22Rv1 (cell line): ENCODE measurements around the gene BTBD9.
"Not testable (repeated sequence)": the region's sequence is repeated elsewhere in the genome, so short reads cannot be mapped to it uniquely, and the experiment has no call there.

Experiments used
- H3K27ac ChIP-seq: fragments of 450-650 bp; 2 replicates; pipeline ENCODE4 v1.5.1; 2017
- ZFX ChIP-seq: fragments of 450-650 bp; IDR thresholded peaks from 2 replicates; pipeline ENCODE4 v1.6.1; 2017; ENCODE audit warnings: antibody characterized with exemption, borderline replicate concordance
- TF ChIP-seq, protein P1 (sequence below): fragments of 450-650 bp; IDR thresholded peaks from 2 replicates; pipeline ENCODE4 v1.5.1; 2017; ENCODE audit warnings: mild to moderate bottlenecking

BTBD9 gene

DNA sequence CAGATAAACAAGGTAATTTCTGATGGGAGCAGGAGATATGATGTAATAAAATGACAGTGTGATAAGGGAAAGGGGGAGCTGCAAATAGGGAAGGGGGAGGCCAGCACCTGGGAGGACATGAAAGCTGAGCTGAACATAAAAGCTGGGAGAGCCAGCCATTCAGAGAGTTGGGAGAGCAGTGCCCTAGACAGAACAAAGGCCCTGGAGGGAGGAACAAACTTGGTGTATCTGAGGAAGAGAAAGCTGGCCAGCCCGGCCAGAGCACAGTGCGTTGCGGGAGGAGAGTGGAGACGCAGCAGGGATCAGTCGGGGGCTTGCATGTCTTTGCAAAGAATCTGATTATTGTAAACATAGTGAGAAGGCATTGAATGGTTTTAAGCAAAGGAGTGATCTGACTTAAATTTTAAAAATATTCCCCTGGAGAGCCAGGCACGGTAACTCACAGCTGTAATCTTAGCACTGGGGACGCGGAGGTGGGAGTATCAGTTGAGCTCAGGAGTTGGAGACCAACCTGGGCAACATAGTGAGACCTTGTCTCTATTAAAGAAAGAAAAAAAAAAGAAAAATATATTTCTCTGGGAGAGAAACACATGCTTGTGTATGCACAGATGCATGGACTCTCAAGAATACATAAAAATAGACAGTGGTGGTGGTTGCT lies 502.0 kb downstream of the BTBD9 start:
- TF ChIP-seq, protein P1, sequence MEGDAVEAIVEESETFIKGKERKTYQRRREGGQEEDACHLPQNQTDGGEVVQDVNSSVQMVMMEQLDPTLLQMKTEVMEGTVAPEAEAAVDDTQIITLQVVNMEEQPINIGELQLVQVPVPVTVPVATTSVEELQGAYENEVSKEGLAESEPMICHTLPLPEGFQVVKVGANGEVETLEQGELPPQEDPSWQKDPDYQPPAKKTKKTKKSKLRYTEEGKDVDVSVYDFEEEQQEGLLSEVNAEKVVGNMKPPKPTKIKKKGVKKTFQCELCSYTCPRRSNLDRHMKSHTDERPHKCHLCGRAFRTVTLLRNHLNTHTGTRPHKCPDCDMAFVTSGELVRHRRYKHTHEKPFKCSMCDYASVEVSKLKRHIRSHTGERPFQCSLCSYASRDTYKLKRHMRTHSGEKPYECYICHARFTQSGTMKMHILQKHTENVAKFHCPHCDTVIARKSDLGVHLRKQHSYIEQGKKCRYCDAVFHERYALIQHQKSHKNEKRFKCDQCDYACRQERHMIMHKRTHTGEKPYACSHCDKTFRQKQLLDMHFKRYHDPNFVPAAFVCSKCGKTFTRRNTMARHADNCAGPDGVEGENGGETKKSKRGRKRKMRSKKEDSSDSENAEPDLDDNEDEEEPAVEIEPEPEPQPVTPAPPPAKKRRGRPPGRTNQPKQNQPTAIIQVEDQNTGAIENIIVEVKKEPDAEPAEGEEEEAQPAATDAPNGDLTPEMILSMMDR: no peak
- TF ChIP-seq ZFX: no peak
- no peak overlapping the region for H3K27ac ChIP-seq

DNA sequence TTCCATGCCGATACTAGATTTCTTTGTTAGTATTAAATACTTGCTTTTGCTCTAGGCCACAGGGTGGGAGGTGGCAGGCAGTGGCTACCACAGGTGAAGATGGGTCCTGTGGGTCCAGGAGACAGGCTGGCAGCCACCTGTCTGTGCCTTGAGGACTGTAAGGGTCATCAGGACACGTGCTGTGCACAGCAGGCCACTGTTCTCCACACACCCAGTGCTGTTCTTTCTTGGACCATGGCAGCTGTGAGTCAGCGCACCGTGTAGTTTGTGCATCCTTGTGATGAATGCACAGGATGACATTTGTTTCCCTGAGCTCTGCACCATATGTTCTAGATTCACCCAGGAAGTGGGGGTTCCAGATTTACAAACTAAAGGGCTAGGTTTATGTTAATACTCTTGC lies 503.2 kb downstream of the BTBD9 start:
- no peak overlapping the region for H3K27ac ChIP-seq
- no peak for TF ChIP-seq ZFX
- TF ChIP-seq, protein P1: no peak

DNA sequence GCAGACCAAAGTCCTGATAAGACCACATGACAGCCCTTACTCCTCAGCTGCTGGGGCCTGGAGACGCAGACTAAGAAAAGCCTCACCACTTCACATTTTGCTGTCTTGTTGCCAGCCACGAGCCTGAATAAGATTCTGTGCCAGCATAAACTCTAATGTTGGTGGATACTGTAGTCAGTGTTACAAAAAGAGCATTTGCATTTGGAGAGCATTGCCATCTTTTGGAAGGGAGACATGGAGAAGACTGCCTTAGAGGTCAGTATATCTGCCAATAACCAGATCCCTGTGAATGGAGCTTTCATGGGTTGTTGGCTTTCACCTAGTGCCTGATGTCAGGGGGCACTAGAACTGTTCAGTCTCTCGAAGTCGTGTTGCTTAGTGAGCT lies 505.0 kb downstream of the BTBD9 start:
- no peak overlapping the region for H3K27ac ChIP-seq
- TF ChIP-seq ZFX: no peak
- TF ChIP-seq, protein P1: no peak

DNA sequence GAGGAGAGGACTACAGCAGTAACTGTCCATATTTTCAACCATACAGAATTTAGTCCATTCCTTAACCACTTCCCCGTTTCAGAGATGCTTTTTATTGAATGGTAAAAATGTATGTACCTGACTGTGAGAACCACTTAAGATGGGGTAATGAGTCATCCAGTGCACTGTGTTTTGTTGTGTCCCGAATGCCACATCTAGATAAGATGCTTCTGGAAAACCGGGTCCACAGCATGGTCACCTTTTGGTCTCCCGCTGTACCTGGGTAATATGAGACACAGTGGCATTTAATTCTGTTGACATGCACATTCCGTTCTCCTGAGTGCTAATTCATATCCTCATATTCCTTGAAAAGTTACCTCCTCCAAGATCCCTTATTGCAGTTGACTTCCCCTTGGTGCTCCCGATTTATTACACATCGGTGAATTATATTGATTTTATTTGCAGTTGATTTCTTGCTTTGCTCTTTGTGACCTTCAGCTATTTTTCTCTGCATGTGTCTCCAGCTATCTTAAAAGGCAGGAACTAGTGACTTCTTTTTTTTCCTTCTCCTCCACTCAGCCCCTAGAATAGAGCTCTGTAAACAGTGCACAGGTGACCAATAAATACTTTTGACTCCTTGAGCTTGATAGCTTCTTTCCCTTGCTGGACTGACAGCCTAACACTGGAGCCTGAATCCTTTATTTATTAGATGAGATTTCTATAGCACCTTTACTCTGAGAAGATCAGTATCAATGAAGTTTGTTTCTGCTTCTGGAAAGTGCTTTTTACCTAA lies 505.6 kb downstream of the BTBD9 start:
- no peak for TF ChIP-seq ZFX
- TF ChIP-seq, protein P1: no peak
- no peak overlapping the region for H3K27ac ChIP-seq

DNA sequence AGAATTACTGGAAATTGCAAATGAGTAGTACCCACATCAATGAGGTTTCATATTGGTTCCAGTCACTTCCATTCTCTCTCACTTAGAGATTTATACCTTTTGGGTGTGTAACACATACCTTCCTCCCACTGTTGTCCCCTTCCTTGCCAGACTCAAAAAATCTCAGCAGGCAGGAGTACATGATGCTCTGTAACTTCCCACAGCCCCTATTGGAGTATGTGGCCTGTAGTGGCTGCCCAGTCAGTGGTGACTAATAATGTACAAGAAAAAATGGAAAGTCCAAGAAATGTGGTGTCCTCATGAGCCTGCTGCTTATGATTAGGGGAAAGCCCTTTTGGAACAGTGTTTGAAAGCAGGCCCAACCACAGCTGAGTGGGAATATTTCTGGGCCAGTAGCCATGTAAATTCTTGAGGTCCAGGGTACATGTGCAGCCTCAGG lies 508.2 kb downstream of the BTBD9 start:
- no peak overlapping the region for H3K27ac ChIP-seq
- TF ChIP-seq, protein P1: no peak
- no peak for TF ChIP-seq ZFX

DNA sequence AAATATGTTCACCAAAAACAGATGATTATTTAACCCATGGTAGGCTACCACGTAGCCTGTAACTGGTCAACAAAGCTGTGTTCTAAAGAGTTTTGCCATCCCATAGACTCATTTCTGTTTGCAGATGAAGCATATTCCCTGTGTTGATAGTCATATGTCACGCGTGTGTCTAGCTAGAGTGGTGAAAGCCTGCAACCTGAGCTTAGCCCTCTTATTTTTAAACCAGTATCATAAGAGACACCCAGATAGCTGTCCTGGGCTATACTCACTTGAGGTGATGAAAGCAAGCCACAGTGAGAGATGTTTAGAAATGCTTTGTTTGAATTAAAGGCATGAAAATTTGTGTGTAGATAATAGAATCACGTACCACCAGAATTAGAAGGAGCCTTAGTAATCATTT lies 512.4 kb downstream of the BTBD9 start:
- no peak for TF ChIP-seq ZFX
- TF ChIP-seq, protein P1: no peak
- H3K27ac ChIP-seq: no peak overlapping the region

DNA sequence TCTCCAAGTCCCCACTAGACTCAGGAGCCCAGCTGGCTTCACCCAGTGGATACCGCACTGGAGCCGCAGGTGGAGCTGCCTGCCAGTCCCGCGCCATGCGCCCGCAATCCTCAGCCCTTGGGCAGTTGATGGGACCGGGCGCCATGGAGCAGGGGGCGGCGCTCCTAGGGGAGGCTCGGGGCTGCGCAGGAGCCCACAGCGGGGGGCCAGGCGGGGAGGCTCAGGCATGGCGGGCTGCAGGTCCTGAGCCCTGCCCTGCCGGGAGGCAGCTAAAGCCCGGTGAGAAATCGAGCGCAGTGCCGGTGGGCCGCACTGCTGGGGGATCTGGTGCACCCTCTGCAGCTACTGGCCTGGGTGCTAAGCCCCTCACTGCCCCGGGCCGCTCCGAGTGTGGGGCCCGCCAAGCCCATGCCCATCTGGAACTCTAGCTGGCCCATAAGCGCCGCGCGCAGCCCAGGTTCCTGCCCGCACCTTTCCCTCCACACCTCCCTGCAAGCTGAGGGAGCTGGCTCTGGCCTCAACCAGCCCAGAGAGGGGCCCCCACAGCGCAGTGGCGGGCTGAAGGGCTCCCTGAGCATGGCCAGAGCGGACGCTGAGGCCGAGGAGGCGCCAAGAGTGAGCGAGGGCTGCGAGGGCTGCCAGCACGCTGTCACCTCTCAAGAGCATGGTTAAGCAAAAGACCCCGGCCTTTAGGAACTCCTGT lies 515.4 kb downstream of the BTBD9 start:
- H3K27ac ChIP-seq: not testable (repeated sequence)
